CD4-positive, alpha-beta T cell treated with Interleukin-12 subunit alpha and Interleukin-12 subunit beta, for 1 hour (primary cell): ENCODE measurements around the gene HASPIN.
"Not testable (repeated sequence)": the region's sequence is repeated elsewhere in the genome, so short reads cannot be mapped to it uniquely, and the experiment has no call there.

Experiments used
- DNase-seq: peaks from one replicate; pipeline ENCODE4 v3.0.0-alpha.2; 2020

HASPIN gene

DNA sequence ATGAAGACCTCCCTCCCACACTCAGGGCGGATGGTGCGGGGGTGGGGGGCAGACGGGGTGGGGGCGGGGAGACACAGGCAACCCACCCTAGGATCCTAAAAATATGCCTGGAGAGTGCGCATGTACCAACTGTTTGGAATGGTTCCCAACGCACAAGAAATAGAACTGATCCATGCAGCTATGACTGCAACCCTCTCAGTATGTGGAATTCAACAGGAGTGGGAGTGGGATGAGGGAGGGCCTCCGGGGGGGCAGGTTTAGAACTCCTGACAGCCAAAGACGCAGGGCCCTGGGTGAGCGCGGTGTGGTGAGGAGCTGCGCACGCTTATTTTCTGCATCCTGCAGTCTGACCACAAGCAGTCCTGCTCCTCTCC lies 26.6 kb upstream of the HASPIN start:
- no peak for DNase-seq

DNA sequence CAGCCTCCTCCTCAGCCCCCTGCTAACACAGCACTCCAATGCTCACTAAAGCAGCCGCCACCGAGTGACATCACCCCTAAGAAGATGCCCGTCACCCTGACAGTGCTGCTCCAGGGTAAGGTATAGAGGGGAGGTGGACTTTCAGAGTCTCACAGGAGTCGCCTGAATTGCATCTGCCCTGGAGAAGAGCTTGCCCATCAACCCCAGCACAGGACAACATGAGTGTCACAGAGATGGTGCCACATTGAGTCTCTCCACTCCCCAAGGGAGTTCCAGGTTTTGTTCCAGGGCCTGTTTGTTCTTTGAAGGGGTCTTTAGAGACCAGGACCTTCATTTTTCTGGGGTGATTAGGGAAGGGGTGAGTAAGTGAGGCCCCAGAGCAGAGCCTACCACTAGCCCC lies 25.6 kb upstream of the HASPIN start:
- no peak for DNase-seq

DNA sequence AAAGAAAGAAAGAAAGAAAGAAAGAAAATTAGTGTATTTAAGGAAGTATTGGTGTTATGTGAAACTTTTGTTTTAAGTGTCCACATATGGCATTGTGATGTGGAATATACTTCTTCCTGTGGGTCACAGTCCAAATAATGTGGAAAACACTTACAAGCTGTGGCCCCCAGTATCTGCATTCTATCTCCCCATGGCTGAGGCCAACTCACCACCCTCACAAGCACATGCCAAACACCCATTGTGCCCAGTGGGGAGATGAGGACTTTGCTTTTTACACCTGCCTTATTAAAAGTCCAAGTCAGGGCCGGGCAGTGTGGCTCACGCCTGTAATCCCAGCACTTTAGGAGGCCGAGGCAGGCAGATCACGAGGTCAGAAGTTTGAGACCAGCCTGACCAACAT lies 23.8 kb upstream of the HASPIN start:
- DNase-seq: no peak

DNA sequence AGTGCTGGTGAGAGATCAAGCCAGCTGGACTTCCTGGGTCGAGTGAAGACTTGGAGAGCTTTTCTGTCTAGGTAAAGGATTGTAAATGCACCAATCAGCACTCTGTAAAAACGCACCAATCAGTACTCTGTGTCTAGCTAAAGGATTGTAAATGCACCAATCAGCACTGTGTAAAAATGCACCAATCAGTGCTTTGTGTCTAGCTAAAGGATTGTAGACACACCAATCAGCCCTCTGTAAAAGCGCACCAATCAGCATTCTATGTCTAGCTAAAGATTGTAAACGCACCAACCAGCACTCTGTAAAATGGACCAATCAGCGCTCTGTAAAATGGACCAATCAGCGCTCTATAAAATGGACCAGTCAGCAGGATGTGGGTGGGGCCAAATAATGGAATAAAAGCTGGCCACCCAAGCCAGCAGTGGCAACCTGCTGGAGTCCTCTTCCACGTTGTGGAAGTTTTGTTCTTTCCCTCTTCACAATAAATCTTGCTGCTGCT lies 21.6 kb upstream of the HASPIN start:
- DNase-seq: not testable (repeated sequence)

DNA sequence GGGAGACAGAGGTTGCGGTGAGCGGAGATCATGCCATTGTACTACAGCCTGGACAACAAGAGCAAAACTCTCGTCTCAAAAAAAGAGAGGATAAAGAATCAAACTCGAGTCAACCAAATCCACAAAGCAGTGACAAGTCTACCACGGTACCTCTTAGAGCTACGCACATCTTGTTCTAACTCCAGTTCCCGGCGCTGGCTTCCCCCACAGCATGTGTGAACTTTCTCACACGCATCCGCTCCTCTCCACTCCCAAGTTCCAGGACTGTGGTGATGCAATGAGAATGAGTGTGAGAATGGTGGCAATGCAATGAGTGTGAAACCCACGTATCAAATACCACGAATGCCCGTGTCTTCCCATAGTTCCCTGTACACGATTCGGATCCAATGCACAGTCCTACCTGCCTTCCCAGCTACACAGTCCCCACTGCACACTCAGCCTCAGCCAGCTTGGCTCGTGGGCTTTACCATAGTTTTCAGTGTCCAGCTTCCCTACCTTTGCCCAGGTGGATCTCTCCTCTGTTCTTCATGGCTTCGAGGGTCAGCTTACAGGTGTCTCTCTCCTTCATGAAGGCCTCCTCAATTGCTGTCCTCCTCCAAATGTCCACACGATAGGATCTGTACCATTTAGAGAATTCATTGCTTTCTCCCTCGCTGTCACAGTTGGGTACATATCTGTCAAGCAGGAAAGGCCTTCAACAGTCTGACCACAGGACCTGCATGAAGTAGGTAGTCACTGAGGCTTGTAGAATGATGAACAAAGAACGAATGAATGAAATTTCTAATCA lies 18.6 kb upstream of the HASPIN start:
- no peak for DNase-seq

DNA sequence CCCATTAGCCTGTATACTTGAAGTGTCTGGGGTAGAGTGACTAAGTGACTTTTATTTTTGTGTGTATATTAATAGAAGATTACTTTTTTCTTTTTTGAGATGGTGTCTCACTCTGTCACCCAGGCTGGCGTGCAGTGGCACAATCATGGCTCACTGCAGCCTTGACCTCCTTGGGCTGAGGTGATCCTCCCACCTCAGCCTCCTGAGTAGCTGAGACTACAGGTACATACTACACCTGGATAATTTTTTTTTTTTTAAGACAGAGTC lies 18.1 kb upstream of the HASPIN start:
- not testable (repeated sequence) for DNase-seq

DNA sequence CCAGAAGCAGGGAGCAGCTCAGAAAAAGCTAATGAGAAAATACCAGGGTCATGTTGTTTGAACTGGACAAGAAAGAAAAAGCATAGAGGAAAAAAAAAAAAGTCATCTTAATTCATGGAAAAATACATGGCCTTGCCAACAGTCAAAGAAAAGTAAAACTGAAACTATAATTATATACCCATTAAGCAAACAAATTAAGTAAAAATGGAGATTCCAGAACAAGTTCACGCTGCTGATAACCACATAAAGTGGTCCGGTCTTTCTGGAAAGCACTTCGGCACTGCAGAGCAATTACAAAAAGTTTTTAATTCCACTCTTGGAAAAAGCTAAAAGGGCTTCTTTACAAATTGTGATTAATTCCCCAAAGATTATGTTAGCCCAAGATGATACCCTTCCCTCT lies 15.3 kb upstream of the HASPIN start:
- no peak for DNase-seq

DNA sequence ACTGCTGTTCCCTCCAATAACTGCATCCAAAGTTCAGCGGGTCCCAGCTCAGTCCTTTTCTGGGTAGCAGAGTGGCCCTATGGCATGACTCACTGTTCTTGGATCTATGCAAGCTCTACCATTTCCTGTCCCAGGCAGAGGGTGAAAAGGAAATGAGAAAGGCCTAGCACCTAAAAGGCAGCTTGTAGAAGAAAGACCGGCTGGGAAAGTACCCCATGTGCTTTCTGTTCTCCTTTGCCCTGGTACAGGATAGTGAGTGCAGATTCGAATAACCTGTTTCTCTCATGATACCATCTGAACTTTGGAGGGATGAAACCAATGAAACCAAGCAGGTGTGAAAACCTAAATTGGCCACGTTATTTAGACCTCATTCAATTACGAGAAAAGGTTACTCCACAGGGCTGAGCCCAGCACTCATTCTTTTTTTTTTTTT lies 12.7 kb upstream of the HASPIN start:
- DNase-seq: peak; percentile 90

DNA sequence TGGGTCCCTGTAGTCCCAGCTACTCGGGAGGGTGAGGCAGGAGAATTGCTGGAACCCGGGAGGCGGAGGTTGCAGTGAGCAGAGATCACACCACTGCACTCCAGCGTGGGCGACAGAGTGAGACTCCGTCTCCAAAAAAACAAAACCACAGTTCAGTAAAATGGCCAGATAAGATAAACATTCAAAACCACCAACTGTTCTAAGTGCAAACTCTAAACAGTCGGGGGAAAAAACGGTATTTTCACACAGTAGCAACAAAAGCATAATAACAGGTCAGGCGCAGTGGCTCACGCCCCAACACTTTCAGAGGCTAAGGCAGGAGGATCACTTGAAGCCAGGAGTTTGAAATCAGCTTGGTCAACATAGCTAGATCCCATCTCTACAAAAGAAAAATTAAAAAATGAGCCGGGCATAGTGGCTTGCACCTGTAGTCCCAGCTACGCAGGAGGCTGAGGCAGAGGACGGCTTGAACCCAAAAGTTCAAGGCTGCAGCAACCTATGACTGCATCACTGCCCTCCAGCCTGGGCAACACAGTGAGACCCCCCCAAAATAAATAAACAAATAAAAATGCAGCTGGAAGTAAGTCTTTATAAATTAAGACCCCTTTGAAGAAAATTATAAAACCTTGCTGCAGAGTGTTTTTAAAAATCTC lies 10.8 kb upstream of the HASPIN start:
- peak; percentile 25 for DNase-seq

DNA sequence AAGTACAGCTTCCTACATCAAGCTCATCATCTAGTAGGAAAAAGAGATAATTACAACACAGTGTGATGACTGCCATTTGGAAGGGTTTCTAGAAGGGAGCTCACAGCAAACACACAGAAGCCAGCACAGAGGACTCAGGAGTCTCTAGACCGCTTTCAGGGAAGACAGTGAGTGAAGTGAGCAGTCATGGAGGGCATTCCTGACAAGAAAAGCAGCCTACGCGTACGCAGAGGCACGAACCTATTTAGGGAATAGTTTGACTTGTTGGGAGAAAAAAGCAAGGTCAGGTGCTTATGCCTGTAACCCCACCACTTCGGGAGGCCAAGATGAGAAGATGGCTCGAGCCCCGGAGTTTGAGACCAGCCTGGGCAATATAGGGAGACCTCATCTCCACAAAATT lies 8.4 kb upstream of the HASPIN start:
- DNase-seq: no peak

DNA sequence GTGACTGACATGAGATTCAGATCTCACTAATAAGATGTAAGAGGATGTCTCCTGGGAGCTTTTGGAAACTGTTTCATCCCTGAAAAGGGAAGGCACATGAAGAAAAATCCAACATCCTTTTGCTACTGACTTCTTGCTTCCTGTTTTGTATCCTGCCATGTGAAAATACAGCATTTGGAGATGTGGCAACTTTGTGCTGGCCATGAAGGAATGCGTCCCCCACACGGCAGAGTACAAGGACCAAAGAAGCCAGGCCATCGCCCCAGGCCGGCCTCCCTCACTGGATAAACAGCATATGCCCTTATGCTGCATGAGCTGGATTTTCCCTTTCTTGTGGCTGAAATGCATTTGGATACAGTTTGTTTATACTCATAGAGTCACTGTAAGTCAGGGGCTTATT lies 5.5 kb upstream of the HASPIN start:
- no peak for DNase-seq

DNA sequence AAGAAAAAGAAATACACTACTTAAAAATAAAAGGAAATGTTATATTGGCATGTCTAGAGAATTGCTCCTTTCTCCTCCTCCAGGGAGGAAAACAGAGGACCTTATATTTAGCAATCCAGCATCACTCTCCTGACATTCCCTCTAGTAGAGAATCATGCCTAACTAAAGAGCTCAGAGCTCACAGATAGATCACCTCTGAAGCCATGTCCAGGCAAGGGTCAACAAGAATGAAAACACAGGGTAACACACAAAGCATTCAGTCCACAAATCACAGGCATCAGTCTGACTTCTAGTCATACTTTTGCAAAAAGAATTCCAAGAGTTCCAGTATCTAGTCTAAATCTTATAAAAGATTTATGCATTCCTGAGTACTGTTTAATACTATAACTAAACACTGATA lies 4.4 kb upstream of the HASPIN start:
- no peak for DNase-seq

DNA sequence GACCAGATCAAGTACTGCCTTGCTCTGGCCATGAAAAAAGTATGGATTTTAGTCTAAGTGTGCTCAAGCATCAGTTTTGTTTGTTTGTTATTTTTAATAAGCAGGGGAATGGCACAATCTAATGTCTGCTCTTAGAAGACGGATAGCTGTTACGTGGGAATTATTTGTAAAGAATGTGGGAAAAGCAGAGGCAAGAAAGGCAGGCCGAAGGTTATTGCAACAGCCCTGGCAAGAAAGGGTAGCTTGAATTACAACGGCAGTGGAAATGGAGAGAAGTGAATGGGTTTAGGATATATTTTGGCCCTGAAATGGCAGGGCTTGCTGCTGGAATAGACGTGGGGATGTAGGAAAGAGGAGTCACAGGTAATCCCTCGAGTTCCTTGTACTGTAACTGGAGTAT lies 987 bp upstream of the HASPIN start:
- no peak for DNase-seq

DNA sequence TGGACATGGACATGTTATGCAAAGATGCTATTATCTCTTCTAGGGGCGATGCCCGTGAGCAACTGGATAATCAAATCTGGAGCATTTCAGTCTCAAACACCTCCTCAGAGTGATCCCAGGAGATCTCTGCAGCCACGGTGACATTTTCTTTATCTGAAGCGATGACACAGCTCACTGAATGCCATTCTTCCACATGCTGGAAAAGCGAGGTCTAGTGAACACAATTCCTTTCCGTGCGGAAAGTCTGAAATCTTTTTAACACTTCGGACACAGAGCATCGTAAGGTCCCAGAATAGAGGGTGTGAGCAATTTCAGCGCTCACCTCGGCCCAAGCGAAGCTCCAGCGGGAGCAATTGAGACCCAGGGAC lies 531 bp upstream of the HASPIN start:
- no peak for DNase-seq

DNA sequence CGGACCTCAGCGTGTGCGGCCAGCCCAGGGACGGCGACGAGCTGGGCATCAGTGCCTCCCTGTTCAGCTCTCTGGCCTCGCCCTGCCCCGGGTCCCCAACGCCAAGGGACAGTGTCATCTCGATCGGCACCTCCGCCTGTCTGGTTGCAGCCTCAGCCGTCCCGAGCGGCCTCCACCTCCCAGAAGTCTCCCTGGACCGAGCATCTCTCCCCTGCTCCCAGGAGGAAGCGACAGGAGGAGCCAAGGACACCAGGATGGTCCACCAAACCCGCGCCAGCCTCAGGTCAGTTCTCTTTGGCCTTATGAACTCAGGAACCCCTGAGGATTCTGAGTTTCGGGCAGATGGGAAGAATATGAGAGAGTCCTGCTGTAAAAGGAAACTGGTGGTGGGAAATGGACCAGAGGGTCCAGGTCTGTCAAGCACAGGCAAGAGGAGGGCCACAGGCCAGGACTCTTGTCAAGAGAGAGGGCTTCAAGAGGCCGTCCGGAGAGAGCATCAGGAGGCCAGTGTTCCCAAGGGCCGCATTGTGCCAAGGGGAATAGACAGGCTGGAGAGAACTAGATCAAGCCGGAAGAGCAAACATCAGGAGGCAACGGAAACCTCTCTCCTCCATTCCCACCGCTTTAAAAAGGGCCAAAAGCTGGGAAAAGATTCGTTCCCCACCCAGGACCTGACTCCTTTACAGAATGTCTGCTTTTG lies 825 bp downstream of the HASPIN start:
- no peak for DNase-seq

DNA sequence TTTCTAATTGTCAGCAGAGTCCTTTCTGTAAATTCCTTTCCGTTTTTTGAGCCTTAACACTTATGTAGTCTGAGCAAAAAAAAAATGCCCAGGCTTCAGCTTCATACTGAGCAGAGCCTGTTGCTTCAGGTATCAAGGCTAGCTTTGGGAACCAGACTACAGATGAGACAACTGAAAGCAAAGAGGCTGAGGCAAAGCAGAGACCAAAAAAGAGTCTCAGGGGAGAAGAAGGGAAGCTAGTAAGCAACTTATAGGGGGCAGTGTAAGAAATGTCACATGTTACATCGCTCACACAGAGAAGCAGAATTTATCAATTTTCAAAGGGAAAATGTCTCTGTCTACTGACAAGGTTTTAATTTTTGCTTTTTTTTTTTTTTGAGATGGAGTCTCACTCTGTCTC lies 3.3 kb downstream of the HASPIN start:
- no peak for DNase-seq

DNA sequence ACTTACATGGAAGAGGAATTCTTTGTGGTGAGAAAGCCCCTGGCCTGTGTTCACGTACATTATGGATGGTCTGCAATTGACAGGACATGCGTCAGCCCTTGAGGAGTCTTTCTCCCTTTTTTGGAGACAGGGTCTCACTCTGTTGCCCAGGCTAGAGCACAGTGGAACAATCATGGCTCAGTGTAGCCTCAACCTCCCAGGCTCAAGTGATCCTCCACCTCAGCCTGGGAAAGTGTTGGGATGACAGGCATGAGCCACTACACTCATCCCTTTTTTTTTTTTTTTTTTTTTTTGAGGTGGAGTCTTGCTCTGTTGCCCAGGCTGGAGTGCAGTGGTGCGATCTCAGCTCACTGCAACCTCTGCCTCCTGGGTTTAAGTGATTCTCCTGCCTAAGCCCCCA lies 4.4 kb downstream of the HASPIN start:
- not testable (repeated sequence) for DNase-seq

DNA sequence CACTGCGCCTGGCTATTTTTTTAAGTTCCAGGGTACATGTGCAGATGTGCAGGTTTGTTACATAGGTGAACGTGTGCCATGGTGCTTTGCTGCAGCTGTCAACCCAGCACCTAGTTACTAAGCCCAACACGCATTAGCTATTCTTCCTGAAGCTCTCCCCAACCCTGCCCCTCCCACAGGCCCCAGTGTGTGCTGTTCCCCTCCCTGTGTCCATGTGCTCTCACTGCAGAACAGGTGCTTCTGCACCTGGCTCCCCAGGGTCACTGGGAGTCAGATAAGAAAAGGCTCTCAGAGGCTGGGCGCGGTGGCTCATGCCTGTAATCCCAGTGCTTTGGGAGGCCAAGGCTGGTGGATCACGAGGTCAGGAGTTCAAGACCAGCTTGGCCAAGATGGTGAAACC lies 6.2 kb downstream of the HASPIN start:
- no peak for DNase-seq

DNA sequence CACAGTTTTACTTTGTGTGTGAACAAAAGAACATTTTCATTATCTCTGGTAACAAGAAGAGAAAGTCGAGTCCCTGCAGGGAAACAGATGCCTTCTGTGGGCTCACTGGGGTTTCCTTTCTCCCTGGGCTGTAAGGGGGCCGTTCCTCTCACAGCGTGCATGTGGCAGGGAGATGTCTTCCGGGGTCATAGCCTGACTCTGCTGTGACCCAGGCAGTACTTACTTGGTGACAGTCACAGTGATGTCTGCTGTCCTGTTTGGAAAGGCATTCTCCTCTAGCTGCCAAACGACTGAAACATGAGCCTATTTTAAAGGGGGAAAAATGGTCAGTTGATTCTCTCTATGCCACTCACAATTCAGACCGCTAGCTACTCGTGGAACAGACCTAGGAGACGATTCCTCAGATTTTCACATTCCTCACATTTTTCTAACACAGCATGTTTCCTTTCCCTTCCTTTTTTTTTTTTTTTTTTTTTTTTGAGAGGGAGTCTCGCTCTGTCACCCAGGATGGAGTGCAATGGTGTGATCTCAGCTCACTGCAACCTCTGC lies 7.3 kb downstream of the HASPIN start:
- DNase-seq: no peak

DNA sequence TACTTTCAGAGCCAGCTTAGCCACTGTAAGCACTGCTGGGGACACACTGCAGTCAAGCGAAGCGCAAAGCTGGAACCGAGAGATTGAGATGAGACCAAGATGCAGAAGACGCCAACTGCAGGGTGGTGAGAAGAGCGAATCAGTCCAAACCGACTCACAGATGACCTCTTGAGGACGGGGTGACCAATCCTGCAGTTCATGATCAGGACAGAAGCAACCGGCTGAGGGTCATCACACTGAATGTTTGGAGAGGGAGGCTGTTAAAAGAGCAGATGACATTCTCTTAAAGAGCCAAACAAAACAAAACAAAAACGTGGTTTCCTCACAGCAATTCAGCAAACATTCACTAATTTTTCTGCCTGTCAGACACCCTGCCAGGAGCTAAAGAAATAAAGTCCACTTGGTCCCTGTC lies 8.5 kb downstream of the HASPIN start:
- DNase-seq: no peak

DNA sequence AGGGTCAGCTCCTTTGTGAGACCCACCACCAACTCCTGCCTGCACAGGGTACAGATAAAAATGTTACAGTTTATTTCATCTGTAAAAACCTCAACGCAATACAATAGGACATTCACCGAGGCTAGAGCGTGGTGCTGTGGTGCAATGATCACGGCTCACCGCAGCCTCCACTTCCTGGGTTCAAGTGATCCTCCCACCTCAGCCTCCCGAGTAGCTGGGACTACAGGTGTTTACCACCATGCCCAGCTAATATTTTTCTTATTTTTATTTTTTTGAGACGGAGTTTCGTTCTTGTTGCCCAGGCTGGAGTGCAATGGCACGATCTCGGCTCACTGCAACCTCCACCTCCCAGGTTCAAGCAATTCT lies 11.2 kb downstream of the HASPIN start:
- not testable (repeated sequence) for DNase-seq

DNA sequence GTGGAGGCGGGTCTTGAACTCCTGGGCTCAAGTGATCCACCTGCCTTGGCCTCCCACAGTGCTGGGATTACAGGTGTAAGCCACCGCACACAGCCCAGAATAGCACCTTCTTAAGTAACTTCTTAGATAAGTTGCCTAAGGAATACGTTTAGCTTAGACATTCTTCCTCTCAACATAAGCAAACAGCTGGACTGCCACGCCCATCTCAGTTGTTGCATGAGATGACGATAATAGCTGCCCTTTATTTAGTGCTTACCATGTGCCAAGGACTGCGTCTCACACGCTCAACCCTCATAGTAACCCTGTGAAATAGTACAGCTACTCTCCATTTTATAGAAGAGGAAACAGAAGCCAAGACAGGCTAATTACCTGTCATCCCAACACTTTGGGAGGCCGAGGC lies 11.8 kb downstream of the HASPIN start:
- no peak for DNase-seq

DNA sequence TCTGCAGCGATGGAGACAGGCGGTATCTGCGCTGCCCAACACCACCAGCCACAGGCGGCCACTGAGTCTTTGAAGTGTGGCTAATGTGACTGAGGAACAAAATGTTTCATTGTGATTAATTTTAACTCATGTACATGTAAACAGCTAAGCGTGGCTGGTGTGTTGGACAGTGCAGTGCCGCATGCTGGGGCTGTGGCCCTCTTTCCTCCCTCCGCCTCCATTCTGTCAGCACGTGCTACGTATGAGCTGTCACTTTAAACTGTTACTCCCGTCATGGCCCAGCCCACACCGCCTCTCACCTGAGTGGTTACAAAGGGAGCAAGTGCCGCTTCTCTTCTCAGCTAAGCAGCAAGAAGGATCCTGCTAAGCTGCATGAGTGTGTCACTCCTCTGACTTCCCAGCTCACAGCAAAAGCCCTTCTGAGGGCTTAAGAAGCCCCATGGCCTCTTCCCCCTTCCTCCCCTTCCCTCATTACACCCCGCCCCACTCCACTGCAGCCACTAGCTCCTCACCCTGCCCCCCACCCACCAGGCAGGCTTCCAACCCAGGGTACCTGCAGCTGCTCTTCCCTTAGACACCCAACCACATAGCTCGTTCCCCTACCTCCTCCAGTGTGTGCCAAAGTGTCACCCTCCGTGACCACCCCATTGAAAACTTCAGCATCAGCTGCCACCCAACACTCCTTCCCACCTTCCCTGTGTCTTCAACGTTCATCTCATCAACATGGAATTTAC lies 15.0 kb downstream of the HASPIN start:
- peak; percentile 59 for DNase-seq
